Right renal cortex interstitium (tissue), 3 donors: Measurements from ENCODE around the gene REEP1. TPM values are rescaled to one million over a fixed set of nuclear protein-coding genes. Genes with fewer than 3 reads are reported as not detected.
"Not testable (repeated sequence)": the region's sequence is repeated elsewhere in the genome, so short reads cannot be mapped to it uniquely, and the experiment has no call there.

Experiments
- DNase-seq, 3 donors: peaks; one replicate each; pipeline ENCODE4 v3.0.0-alpha.2; 2013; ENCODE audit warnings: low read depth in 3 of 3, low spot score in 2 of 3
- polyA plus RNA-seq, 3 donors: library from polyadenylated mRNA; unstranded; fragments of 120-200 nt; gene quantifications; one replicate each; pipeline ENCODE4 v1.2.1, GENCODE V29; 2013; ENCODE audit not compliant: insufficient read length in 3 of 3

REEP1 gene
- polyA plus RNA-seq, 3 donors: 3.0 to 3.3 (median 3.0) TPM

- DNase-seq: no peak
These were observed 87.6 kb downstream of the REEP1 start for GRCh38 chr2:86249579-86250391.

GRCh38 chr2:86249176-86249575 lies 88.2 kb downstream of the REEP1 start:
- no peak for DNase-seq

- not testable (repeated sequence) for DNase-seq
These were observed 92.2 kb downstream of the REEP1 start for GRCh38 chr2:86245222-86245621.

GRCh38 chr2:86244781-86245180 lies 92.6 kb downstream of the REEP1 start:
- not testable (repeated sequence) for DNase-seq

GRCh38 chr2:86243950-86244733 lies 93.3 kb downstream of the REEP1 start:
- no peak for DNase-seq

GRCh38 chr2:86243272-86243671 lies 94.2 kb downstream of the REEP1 start:
- no peak for DNase-seq

GRCh38 chr2:86241611-86242010 lies 95.8 kb downstream of the REEP1 start:
- no peak for DNase-seq

- no peak for DNase-seq
These were observed 97.2 kb downstream of the REEP1 start for GRCh38 chr2:86240251-86240650.

- no peak for DNase-seq
These were observed 97.7 kb downstream of the REEP1 start for GRCh38 chr2:86239745-86240144.

- no peak for DNase-seq
These were observed 98.1 kb downstream of the REEP1 start for GRCh38 chr2:86239326-86239725.

- no peak for DNase-seq
These were observed 99.1 kb downstream of the REEP1 start for GRCh38 chr2:86238354-86238753.

GRCh38 chr2:86237172-86237571 lies 100.3 kb downstream of the REEP1 start:
- no peak for DNase-seq

- DNase-seq: no peak
These were observed 102.0 kb downstream of the REEP1 start for GRCh38 chr2:86235196-86235980.

GRCh38 chr2:86234563-86235131 lies 102.8 kb downstream of the REEP1 start:
- DNase-seq: no peak

GRCh38 chr2:86233436-86233835 lies 104.0 kb downstream of the REEP1 start:
- no peak for DNase-seq

GRCh38 chr2:86232910-86233309 lies 104.5 kb downstream of the REEP1 start:
- DNase-seq: no peak

GRCh38 chr2:86232373-86232784 lies 105.0 kb downstream of the REEP1 start:
- DNase-seq: no peak

GRCh38 chr2:86231680-86232372 lies 105.6 kb downstream of the REEP1 start:
- no peak for DNase-seq

GRCh38 chr2:86230961-86231360 lies 106.5 kb downstream of the REEP1 start:
- DNase-seq: no peak

GRCh38 chr2:86229221-86229620 lies 108.2 kb downstream of the REEP1 start:
- DNase-seq: no peak
